Measurements from ENCODE around the gene ABLIM1.

GRCh38 chr10:114453576-114453975 is 204.5 kb downstream of the ABLIM1 start:
- TF ChIP-seq, protein P1, sequence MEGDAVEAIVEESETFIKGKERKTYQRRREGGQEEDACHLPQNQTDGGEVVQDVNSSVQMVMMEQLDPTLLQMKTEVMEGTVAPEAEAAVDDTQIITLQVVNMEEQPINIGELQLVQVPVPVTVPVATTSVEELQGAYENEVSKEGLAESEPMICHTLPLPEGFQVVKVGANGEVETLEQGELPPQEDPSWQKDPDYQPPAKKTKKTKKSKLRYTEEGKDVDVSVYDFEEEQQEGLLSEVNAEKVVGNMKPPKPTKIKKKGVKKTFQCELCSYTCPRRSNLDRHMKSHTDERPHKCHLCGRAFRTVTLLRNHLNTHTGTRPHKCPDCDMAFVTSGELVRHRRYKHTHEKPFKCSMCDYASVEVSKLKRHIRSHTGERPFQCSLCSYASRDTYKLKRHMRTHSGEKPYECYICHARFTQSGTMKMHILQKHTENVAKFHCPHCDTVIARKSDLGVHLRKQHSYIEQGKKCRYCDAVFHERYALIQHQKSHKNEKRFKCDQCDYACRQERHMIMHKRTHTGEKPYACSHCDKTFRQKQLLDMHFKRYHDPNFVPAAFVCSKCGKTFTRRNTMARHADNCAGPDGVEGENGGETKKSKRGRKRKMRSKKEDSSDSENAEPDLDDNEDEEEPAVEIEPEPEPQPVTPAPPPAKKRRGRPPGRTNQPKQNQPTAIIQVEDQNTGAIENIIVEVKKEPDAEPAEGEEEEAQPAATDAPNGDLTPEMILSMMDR (IDR thresholded peaks at IDR 0.05; ENCODE audit: low read depth, low read length) = no peak
- TF ChIP-seq EZH2phosphoT487 (IDR thresholded peaks at IDR 0.05; ENCODE audit: low read depth) = no peak
